K562 (cell line): Measurements from ENCODE around the gene CRLF3.

Source experiments
- ASH1L ChIP-seq: fragments of 450-650 bp; IDR thresholded peaks from 2 replicates; pipeline ENCODE4 v1.6.1; 2018; ENCODE audit warnings: borderline replicate concordance, mild to moderate bottlenecking, low read depth; ENCODE audit not compliant: partially characterized antibody
- CEBPB ChIP-seq: fragments of 450-650 bp; IDR thresholded peaks from 2 replicates; pipeline ENCODE4 v1.6.1; 2016; ENCODE audit warnings: missing genetic modification characterization, missing compliant biosample characterization
- CXXC5 ChIP-seq: fragments of 250-450 bp; sonication (Bioruptor Pico); IDR thresholded peaks from 2 replicates; pipeline ENCODE4 v1.8.0; 2022; ENCODE audit warnings: inconsistent platforms, mild to moderate bottlenecking, moderate library complexity
- ELF1 ChIP-seq: fragments of 200-800 bp; sonication (Bioruptor generic); IDR thresholded peaks from 2 replicates; pipeline ENCODE4 v1.6.1; 2016; ENCODE audit warnings: missing genetic modification characterization, missing compliant biosample characterization
- ETV6 ChIP-seq, 3 experiments: fragments of 150-350 bp in 1 of 3; sonication (generic) in 1 of 3; formaldehyde crosslinking in 1 of 3; IDR thresholded peaks; 2 replicates each; pipeline versions ENCODE4 v1.6.1 to v1.8.0; 2014 to 2022; ENCODE audit warnings: borderline replicate concordance in 2 of 3, low read depth in 2 of 3, antibody characterized with exemption in 1 of 3, low read length in 1 of 3, mild to moderate bottlenecking in 1 of 3, missing genetic modification reagents in 1 of 3
- TEAD4 ChIP-seq, 2 experiments: sonication (generic) in 1 of 2; formaldehyde crosslinking in 1 of 2; IDR thresholded peaks; 2 replicates each; pipeline versions ENCODE4 v1.6.1 to v1.8.0; 2012 to 2022; ENCODE audit warnings: borderline replicate concordance in 1 of 2, inconsistent platforms in 1 of 2, low read length in 1 of 2, mild to moderate bottlenecking in 1 of 2, missing genetic modification reagents in 1 of 2
- ZNF76 ChIP-seq: fragments of 250-450 bp; sonication (Bioruptor Pico); IDR thresholded peaks from 2 replicates; pipeline ENCODE4 v1.4.0; 2020; ENCODE audit warnings: mild to moderate bottlenecking, moderate library complexity, borderline replicate concordance
- TF ChIP-seq, protein P1 (sequence below), 2 experiments: fragments of 250-450 bp in 1 of 2; fragments of 450-650 bp in 1 of 2; sonication (Bioruptor Pico) in 1 of 2; IDR thresholded peaks; 2 replicates each; pipeline versions ENCODE4 v1.6.1 to v1.8.0; 2016 to 2021; ENCODE audit warnings: mild to moderate bottlenecking in 2 of 2, moderate library complexity in 2 of 2, missing compliant biosample characterization in 1 of 2, missing genetic modification characterization in 1 of 2

DNA sequence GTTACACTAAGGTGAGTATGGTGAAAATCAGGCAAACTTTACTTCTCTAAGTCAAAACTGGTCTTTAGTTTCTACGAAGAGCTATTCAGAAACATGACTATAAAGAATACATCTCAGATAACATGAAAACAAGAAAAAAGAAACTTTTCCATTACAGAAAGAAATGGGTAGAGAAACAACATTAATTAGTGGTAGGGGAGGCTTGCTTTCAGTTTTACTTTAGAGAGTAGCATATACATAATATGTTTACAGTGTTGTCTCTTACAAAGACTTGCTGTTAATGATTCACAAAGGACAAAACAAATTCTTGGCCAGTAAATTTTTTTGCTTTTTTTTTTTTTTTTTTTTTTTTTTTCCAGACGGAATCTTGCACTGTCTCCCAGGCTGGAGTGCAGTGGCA lies 34.2 kb downstream of the CRLF3 start:
- TF ChIP-seq ETV6 (IDR thresholded peaks at IDR 0.05; ENCODE audit: borderline replicate concordance in 1 of 2, low read depth in 2 of 2, low read length in 1 of 2): no peak
- TF ChIP-seq ETV6 (CRISPR knock-in tag; IDR thresholded peaks at IDR 0.05; ENCODE audit: borderline replicate concordance): no peak
- TF ChIP-seq ZNF76 (CRISPR knock-in tag): no peak
- TF ChIP-seq ELF1: no peak
- no peak for TF ChIP-seq TEAD4 (IDR thresholded peaks at IDR 0.05; ENCODE audit: low read length)
- TF ChIP-seq TEAD4 (CRISPR knock-in tag; IDR thresholded peaks at IDR 0.05; ENCODE audit: borderline replicate concordance): no peak
- no peak for TF ChIP-seq CXXC5 (CRISPR knock-in tag)
- TF ChIP-seq ASH1L: no peak
- TF ChIP-seq, protein P1, sequence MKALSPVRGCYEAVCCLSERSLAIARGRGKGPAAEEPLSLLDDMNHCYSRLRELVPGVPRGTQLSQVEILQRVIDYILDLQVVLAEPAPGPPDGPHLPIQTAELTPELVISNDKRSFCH (CRISPR knock-in tag; IDR thresholded peaks at IDR 0.05): no peak
- TF ChIP-seq, protein P1 (tag; IDR thresholded peaks at IDR 0.05): no peak
- TF ChIP-seq CEBPB (tag): no peak
